Mesenchymal stem cell (in vitro differentiated cells and primary cell): ENCODE data around the gene FBXW4.

Source experiments
- DNase-seq: peaks from one replicate; pipeline ENCODE4 v3.0.0-alpha.2; 2013
- H2AFZ ChIP-seq: one replicate; pipeline ENCODE4 v1.6.1; 2013; ENCODE audit warnings: low read depth, mild to moderate bottlenecking, control low read depth, inconsistent platforms, low read length, moderate library complexity
- H2AK5ac ChIP-seq: 2 replicates; pipeline ENCODE4 v1.6.1; 2013; ENCODE audit warnings: low read length, moderate library complexity, mild to moderate bottlenecking, inconsistent platforms; ENCODE audit not compliant: severe bottlenecking
- H2BK120ac ChIP-seq: one replicate; pipeline ENCODE4 v1.6.1; 2013; ENCODE audit warnings: low read depth, mild to moderate bottlenecking, inconsistent platforms, low read length, moderate library complexity
- H2BK12ac ChIP-seq, 2 experiments: one replicate each; pipeline ENCODE4 v1.6.1; 2013; ENCODE audit warnings: inconsistent platforms in 2 of 2, low read length in 2 of 2, mild to moderate bottlenecking in 2 of 2, moderate library complexity in 2 of 2, control low read depth in 1 of 2
- H2BK15ac ChIP-seq: one replicate; pipeline ENCODE4 v1.6.1; 2013; ENCODE audit warnings: mild to moderate bottlenecking, low read depth, inconsistent platforms; ENCODE audit not compliant: poor library complexity, severe bottlenecking
- H2BK5ac ChIP-seq: 2 replicates; pipeline ENCODE4 v1.6.1; 2013; ENCODE audit warnings: low read depth, mild to moderate bottlenecking, low read length, control low read depth, inconsistent platforms; ENCODE audit not compliant: poor library complexity, severe bottlenecking
- H3K14ac ChIP-seq, 2 experiments: one replicate each; pipeline ENCODE4 v1.6.1; 2013; ENCODE audit warnings: inconsistent platforms in 2 of 2, low read length in 2 of 2, control low read depth in 1 of 2, mild to moderate bottlenecking in 1 of 2, moderate library complexity in 1 of 2
- H3K18ac ChIP-seq, 2 experiments: one replicate each; pipeline ENCODE4 v1.6.1; 2013; ENCODE audit warnings: inconsistent platforms in 2 of 2, low read length in 2 of 2, control low read depth in 1 of 2, low read depth in 1 of 2, mild to moderate bottlenecking in 1 of 2
- H3K23ac ChIP-seq, 2 experiments: one replicate each; pipeline ENCODE4 v1.6.1; 2013; ENCODE audit warnings: inconsistent platforms in 2 of 2, low read length in 2 of 2, mild to moderate bottlenecking in 2 of 2, moderate library complexity in 2 of 2, control low read depth in 1 of 2
- H3K27ac ChIP-seq: 2 replicates; pipeline ENCODE4 v1.5.1; 2013; ENCODE audit warnings: mild to moderate bottlenecking, moderate library complexity, low read length, control low read depth, inconsistent platforms; ENCODE audit not compliant: poor library complexity, severe bottlenecking
- H3K27me3 ChIP-seq, 2 experiments: 2 replicates each; pipeline versions ENCODE4 v1.6.1 to v1.7.0; 2013; ENCODE audit warnings: low read length in 2 of 2, mild to moderate bottlenecking in 2 of 2, moderate library complexity in 2 of 2, control low read depth in 1 of 2, inconsistent platforms in 1 of 2; ENCODE audit not compliant: control insufficient read depth in 1 of 2, insufficient read depth in 1 of 2
- H3K36me3 ChIP-seq, 2 experiments: 2 replicates each; pipeline versions ENCODE4 v1.6.1 to v1.7.0; 2013; ENCODE audit warnings: low read length in 2 of 2, control low read depth in 1 of 2, inconsistent platforms in 1 of 2, low read depth in 1 of 2, mild to moderate bottlenecking in 1 of 2; ENCODE audit not compliant: insufficient read depth in 2 of 2, control insufficient read depth in 1 of 2
- H3K4ac ChIP-seq, 2 experiments: one replicate each; pipeline ENCODE4 v1.6.1; 2013; ENCODE audit warnings: inconsistent platforms in 2 of 2, low read length in 2 of 2, mild to moderate bottlenecking in 2 of 2, moderate library complexity in 2 of 2, control low read depth in 1 of 2, low read depth in 1 of 2
- H3K4me1 ChIP-seq: 2 replicates; pipeline ENCODE4 v1.6.1; 2013; ENCODE audit warnings: low read depth, low read length, control low read depth; ENCODE audit not compliant: control insufficient read depth, insufficient read depth
- H3K4me2 ChIP-seq: 2 replicates; pipeline ENCODE4 v1.6.1; 2013; ENCODE audit warnings: low read length, mild to moderate bottlenecking, inconsistent platforms; ENCODE audit not compliant: poor library complexity, severe bottlenecking
- H3K4me3 ChIP-seq, 2 experiments: 2 replicates each; pipeline versions ENCODE4 v1.5.1 to v1.7.0; 2013; ENCODE audit warnings: low read length in 2 of 2, mild to moderate bottlenecking in 2 of 2, control low read depth in 1 of 2, low read depth in 1 of 2; ENCODE audit not compliant: insufficient read depth in 1 of 2
- H3K79me1 ChIP-seq: replicated peaks from 2 replicates; pipeline ENCODE4 v1.6.1; 2013; ENCODE audit warnings: mild to moderate bottlenecking, control low read depth, low read length, inconsistent platforms; ENCODE audit not compliant: poor library complexity, severe bottlenecking
- H3K9ac ChIP-seq: 2 replicates; pipeline ENCODE4 v1.7.0; 2013; ENCODE audit warnings: mild to moderate bottlenecking, low read length, moderate library complexity
- H3K9me3 ChIP-seq: 2 replicates; pipeline ENCODE4 v1.7.0; 2013; ENCODE audit warnings: mild to moderate bottlenecking, low read length; ENCODE audit not compliant: control insufficient read depth
- H4K8ac ChIP-seq: one replicate; pipeline ENCODE4 v1.6.1; 2013; ENCODE audit warnings: inconsistent platforms, mild to moderate bottlenecking, low read length, moderate library complexity
- H4K91ac ChIP-seq: one replicate; pipeline ENCODE4 v1.6.1; 2013; ENCODE audit warnings: mild to moderate bottlenecking, low read length, inconsistent platforms
- WGBS: methylation state at CpG from one replicate; pipeline ENCODE4 v1.1.7; 2013; ENCODE audit warnings: mixed read lengths; 5-methylcytosine and 5-hydroxymethylcytosine counted together

FBXW4 gene

GRCh38 chr10:101647255-101647654 is 47.7 kb downstream of the FBXW4 start:
- Histone ChIP-seq H2BK5ac (no peak overlapping the region), H4K8ac (no peak overlapping the region), H2BK120ac (no peak overlapping the region), H3K27me3 (no peaks in the 10 kb centered on the region), H3K9ac (no peak overlapping the region), H2BK12ac (no peak overlapping the region), H3K27ac (no peak overlapping the region), H3K23ac (no peak overlapping the region), H3K14ac (no peak overlapping the region), H3K4me2 (no peak overlapping the region), H3K18ac (no peak overlapping the region), H2BK15ac (no peak overlapping the region), H3K9me3 (no peaks in the 10 kb centered on the region), H2AK5ac (no peak overlapping the region), H3K4ac (no peak overlapping the region), H3K4me3 (no peak overlapping the region), H3K4me1 (no peaks in the 10 kb centered on the region), H2AFZ (no peak overlapping the region), H3K36me3 (peaks cover 40 to 41% of the 10 kb centered on the region in 2 experiments), H3K79me1 (peaks cover 41% of the 10 kb centered on the region), H4K91ac (no peak overlapping the region)
- 100% methylated on average over 1 of the region's 2 CpGs for WGBS
- DNase-seq: no peak

- Histone ChIP-seq H3K14ac (no peak overlapping the region), H2AFZ (no peak overlapping the region), H2BK120ac (no peak overlapping the region), H3K27me3 (no peaks in the 10 kb centered on the region), H4K91ac (no peak overlapping the region), H3K4ac (no peak overlapping the region), H2BK15ac (no peak overlapping the region), H3K4me2 (no peak overlapping the region), H3K4me1 (no peaks in the 10 kb centered on the region), H3K79me1 (peaks cover 35% of the 10 kb centered on the region), H2AK5ac (no peak overlapping the region), H3K27ac (no peak overlapping the region), H3K23ac (no peak overlapping the region), H3K9ac (no peak overlapping the region), H4K8ac (no peak overlapping the region), H2BK12ac (no peak overlapping the region), H3K4me3 (no peak overlapping the region), H3K9me3 (no peaks in the 10 kb centered on the region), H3K18ac (no peak overlapping the region), H3K36me3 (peaks cover 36 to 37% of the 10 kb centered on the region in 2 experiments), H2BK5ac (no peak overlapping the region)
- DNase-seq: no peak
- 98% methylated on average over 6 of the region's 6 CpGs for WGBS
Measured at GRCh38 chr10:101646364-101646763, 48.6 kb downstream of the FBXW4 start.

- no peak overlapping the region for H2BK120ac ChIP-seq
- H2AFZ ChIP-seq: no peak overlapping the region
- H4K8ac ChIP-seq: no peak overlapping the region
- H3K4me2 ChIP-seq: no peak overlapping the region
- H3K27me3 ChIP-seq: no peaks in the 10 kb centered on the region
- H2AK5ac ChIP-seq: no peak overlapping the region
- no peak for DNase-seq
- H3K27ac ChIP-seq: no peak overlapping the region
- H3K4ac ChIP-seq: no peak overlapping the region
- H3K23ac ChIP-seq: no peak overlapping the region
- H3K36me3 ChIP-seq: peaks cover 31 to 36% of the 10 kb centered on the region in 2 experiments
- H3K4me1 ChIP-seq: no peaks in the 10 kb centered on the region
- H3K9ac ChIP-seq: no peak overlapping the region
- H2BK15ac ChIP-seq: no peak overlapping the region
- H2BK12ac ChIP-seq: no peak overlapping the region
- H3K14ac ChIP-seq: no peak overlapping the region
- no peak overlapping the region for H4K91ac ChIP-seq
- H3K79me1 ChIP-seq: peaks cover 31% of the 10 kb centered on the region
- H3K9me3 ChIP-seq: no peaks in the 10 kb centered on the region
- H2BK5ac ChIP-seq: no peak overlapping the region
- no peak overlapping the region for H3K18ac ChIP-seq
- 75% methylated on average over 1 of the region's 1 CpG for WGBS
- no peak overlapping the region for H3K4me3 ChIP-seq
Measured at GRCh38 chr10:101645659-101646058, 49.3 kb downstream of the FBXW4 start.

GRCh38 chr10:101644002-101644401 is 51.0 kb downstream of the FBXW4 start:
- Histone ChIP-seq H3K27me3 (no peaks in the 10 kb centered on the region), H2AK5ac (no peak overlapping the region), H3K27ac (no peak overlapping the region), H4K8ac (no peak overlapping the region), H3K23ac (no peak overlapping the region), H3K18ac (no peak overlapping the region), H3K9ac (no peak overlapping the region), H3K4me2 (no peak overlapping the region), H3K9me3 (no peaks in the 10 kb centered on the region), H3K79me1 (peaks cover 36% of the 10 kb centered on the region), H3K4me3 (no peak overlapping the region), H3K4me1 (no peaks in the 10 kb centered on the region), H2BK15ac (no peak overlapping the region), H3K36me3 (peaks cover 25 to 42% of the 10 kb centered on the region in 2 experiments), H2BK5ac (no peak overlapping the region), H4K91ac (no peak overlapping the region), H2BK120ac (no peak overlapping the region), H3K14ac (no peak overlapping the region), H3K4ac (no peak overlapping the region), H2AFZ (no peak overlapping the region), H2BK12ac (no peak overlapping the region)
- no peak for DNase-seq
- WGBS: 65% methylated on average over 3 of the region's 3 CpGs
